ENCODE measurements around the gene SIPA1L3. TPM values are rescaled to one million over a fixed set of nuclear protein-coding genes. Genes with fewer than 3 reads are reported as not detected.

SIPA1L3 gene
- total RNA-seq, 2 experiments from 2014 or later: 15.5 to 17.7 TPM

DNA sequence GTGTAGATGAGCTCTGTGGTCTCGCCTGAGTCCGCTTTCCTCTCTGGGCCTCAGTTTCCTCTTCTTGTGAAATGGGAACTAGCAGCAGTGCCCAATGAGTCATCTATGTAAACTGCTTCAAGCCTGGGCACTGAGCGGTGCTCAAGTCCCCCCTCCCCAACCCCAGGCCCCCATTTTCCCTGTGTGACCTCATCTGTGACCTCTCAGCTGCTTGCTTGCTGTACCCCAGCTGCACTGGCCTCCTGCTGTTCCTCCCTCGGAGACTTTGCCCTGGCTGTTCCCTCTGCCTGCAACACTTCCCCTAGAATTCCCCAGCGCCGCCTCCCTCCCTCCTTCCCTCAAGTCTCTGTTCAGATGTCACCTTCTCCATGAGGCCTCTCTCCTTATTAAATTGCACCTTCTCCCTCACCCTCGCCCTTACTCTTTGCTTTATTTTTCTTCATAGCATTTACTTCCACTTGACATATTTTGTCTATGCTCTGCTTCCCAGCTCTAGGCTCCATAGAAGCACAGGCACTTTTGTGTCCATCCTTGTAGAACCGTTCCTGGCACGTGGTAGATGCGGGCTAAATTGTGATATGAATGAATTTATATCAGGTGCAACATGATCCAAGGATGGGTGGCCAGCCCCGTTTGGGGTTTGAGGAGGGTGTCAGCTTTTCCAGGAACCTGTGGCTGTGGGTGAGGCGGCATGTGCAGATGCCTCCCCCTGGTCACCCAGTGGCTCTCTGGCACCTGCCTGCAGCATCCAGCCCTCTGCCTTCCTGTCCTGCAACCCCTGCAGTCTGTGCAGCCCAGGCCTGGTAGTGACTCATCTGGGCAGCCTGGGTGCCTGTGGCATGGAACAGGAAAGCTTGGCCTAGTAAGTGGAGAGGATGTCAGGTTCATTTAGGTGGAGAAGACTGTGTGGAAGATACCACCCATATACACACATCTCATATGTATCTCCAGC lies 26.3 kb downstream of the SIPA1L3 start:
- H3K27ac Mint-ChIP-seq: no peak overlapping the region
- no peaks in the 10 kb centered on the region for H3K27me3 ChIP-seq (ENCODE audit: control insufficient read depth in 1 of 2, insufficient read depth in 2 of 2, low read length in 2 of 2)
- no peak overlapping the region for H3K27ac ChIP-seq (ENCODE audit: low read depth in 1 of 2, low read length in 2 of 2)
- TF ChIP-seq, protein P1, sequence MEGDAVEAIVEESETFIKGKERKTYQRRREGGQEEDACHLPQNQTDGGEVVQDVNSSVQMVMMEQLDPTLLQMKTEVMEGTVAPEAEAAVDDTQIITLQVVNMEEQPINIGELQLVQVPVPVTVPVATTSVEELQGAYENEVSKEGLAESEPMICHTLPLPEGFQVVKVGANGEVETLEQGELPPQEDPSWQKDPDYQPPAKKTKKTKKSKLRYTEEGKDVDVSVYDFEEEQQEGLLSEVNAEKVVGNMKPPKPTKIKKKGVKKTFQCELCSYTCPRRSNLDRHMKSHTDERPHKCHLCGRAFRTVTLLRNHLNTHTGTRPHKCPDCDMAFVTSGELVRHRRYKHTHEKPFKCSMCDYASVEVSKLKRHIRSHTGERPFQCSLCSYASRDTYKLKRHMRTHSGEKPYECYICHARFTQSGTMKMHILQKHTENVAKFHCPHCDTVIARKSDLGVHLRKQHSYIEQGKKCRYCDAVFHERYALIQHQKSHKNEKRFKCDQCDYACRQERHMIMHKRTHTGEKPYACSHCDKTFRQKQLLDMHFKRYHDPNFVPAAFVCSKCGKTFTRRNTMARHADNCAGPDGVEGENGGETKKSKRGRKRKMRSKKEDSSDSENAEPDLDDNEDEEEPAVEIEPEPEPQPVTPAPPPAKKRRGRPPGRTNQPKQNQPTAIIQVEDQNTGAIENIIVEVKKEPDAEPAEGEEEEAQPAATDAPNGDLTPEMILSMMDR (IDR thresholded peaks at IDR 0.05): no peak
- H3K36me3 Mint-ChIP-seq (ENCODE audit: low read depth): peaks cover 47% of the 10 kb centered on the region
- DNase-seq: peak in 2 of 14 experiments; percentile 37 to 42
- intact Hi-C loops (cut with DNase I, micrococcal nuclease): no loop called here
- H3K36me3 ChIP-seq (ENCODE audit: insufficient read depth, low read length): no peaks in the 10 kb centered on the region
- no peaks in the 10 kb centered on the region for H3K27me3 Mint-ChIP-seq
- peaks cover 14% of the 10 kb centered on the region for H3K4me1 Mint-ChIP-seq (ENCODE audit: low read depth)
- peaks cover 10 to 22% of the 10 kb centered on the region in 2 experiments for H3K9me3 ChIP-seq (ENCODE audit: control insufficient read depth in 1 of 2, insufficient read depth in 1 of 2, low read length in 2 of 2)
- CTCF ChIA-PET: interaction anchor here (0.6 kb wide), 1 partner anchor 324 kb away, joined by 3 read pairs; no protein-coding TSS in a partner anchor
- POLR2A ChIA-PET: no interaction called here
- no peak for ATAC-seq (ENCODE audit: poor library complexity)
- no peak overlapping the region for H3K4me3 ChIP-seq (ENCODE audit: low read length)
- no peaks in the 10 kb centered on the region for H3K9me3 Mint-ChIP-seq
- H3K4me1 ChIP-seq (ENCODE audit: insufficient read depth, low read length): no peaks in the 10 kb centered on the region
- no peak overlapping the region for H3K4me3 Mint-ChIP-seq

DNA sequence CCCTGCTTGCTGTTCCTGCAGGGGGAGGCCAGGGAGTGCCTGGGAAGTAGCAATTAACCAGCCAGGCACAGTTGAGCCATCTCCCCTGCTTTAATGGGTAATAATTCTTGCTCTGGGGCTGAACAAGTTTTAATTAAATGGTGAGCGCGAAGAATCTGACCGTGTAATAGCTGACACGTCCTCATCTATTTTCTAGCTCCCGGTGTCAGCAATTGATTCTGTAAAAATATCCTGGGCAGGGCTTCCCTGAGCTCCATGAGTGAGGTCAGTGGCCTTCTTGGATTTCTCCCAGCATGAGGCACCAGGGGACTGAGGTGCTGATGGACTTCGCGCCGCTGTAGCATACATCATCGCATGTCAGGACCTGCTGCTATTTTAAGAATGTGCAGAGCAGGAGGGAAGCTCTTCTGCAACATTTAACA lies 26.9 kb downstream of the SIPA1L3 start:
- no peak for DNase-seq
- no peak for ATAC-seq (ENCODE audit: poor library complexity)
- POLR2A ChIA-PET: no interaction called here
- TF ChIP-seq, protein P1 (IDR thresholded peaks at IDR 0.05): no peak
- H3K9me3 ChIP-seq (ENCODE audit: control insufficient read depth in 1 of 2, insufficient read depth in 1 of 2, low read length in 2 of 2): peaks cover 10 to 22% of the 10 kb centered on the region in 2 experiments
- peaks cover 10% of the 10 kb centered on the region for H3K4me1 Mint-ChIP-seq (ENCODE audit: low read depth)
- peaks cover 45% of the 10 kb centered on the region for H3K36me3 Mint-ChIP-seq (ENCODE audit: low read depth)
- no peak overlapping the region for H3K4me3 ChIP-seq (ENCODE audit: low read length)
- no peaks in the 10 kb centered on the region for H3K36me3 ChIP-seq (ENCODE audit: insufficient read depth, low read length)
- CTCF ChIA-PET: no interaction called here
- H3K9me3 Mint-ChIP-seq: no peaks in the 10 kb centered on the region
- intact Hi-C loops (cut with DNase I, micrococcal nuclease): no loop called here
- no peaks in the 10 kb centered on the region for H3K27me3 ChIP-seq (ENCODE audit: control insufficient read depth in 1 of 2, insufficient read depth in 2 of 2, low read length in 2 of 2)
- no peak overlapping the region for H3K4me3 Mint-ChIP-seq
- H3K4me1 ChIP-seq (ENCODE audit: insufficient read depth, low read length): no peaks in the 10 kb centered on the region
- no peaks in the 10 kb centered on the region for H3K27me3 Mint-ChIP-seq
- no peak overlapping the region for H3K27ac Mint-ChIP-seq
- no peak overlapping the region for H3K27ac ChIP-seq (ENCODE audit: low read depth in 1 of 2, low read length in 2 of 2)

DNA sequence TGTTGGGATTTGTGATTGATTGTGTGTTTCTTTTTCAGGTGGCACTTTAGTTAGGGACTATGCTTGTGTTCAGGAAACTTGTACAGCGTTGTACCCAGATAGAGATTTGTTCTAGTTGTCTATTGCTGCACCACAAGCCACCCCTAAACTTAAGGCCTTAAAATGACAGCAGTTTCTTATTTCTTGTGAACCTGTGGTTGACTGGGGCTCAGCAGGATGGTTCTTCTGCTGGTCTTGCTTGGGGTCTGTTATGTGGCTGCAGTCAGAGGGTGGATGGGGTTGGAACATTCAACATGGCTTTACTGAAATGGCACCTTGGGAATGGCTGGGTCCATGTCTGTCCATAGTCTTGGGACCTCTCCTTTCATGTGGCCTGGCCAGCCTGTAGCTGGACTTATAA lies 28.3 kb downstream of the SIPA1L3 start:
- peaks cover 9% of the 10 kb centered on the region for H3K4me1 Mint-ChIP-seq (ENCODE audit: low read depth)
- DNase-seq: no peak
- no peaks in the 10 kb centered on the region for H3K4me1 ChIP-seq (ENCODE audit: insufficient read depth, low read length)
- H3K27ac Mint-ChIP-seq: no peak overlapping the region
- ChIA-PET CTCF (no interaction called here), POLR2A (no interaction called here)
- TF ChIP-seq, protein P1 (IDR thresholded peaks at IDR 0.05): no peak
- peaks cover 10 to 22% of the 10 kb centered on the region in 2 experiments for H3K9me3 ChIP-seq (ENCODE audit: control insufficient read depth in 1 of 2, insufficient read depth in 1 of 2, low read length in 2 of 2)
- no peak overlapping the region for H3K4me3 ChIP-seq (ENCODE audit: low read length)
- H3K27me3 ChIP-seq (ENCODE audit: control insufficient read depth in 1 of 2, insufficient read depth in 2 of 2, low read length in 2 of 2): no peaks in the 10 kb centered on the region
- no peaks in the 10 kb centered on the region for H3K27me3 Mint-ChIP-seq
- no peaks in the 10 kb centered on the region for H3K9me3 Mint-ChIP-seq
- no peaks in the 10 kb centered on the region for H3K36me3 ChIP-seq (ENCODE audit: insufficient read depth, low read length)
- no peak overlapping the region for H3K27ac ChIP-seq (ENCODE audit: low read depth in 1 of 2, low read length in 2 of 2)
- H3K36me3 Mint-ChIP-seq (ENCODE audit: low read depth): peaks cover 49% of the 10 kb centered on the region
- ATAC-seq (ENCODE audit: poor library complexity): no peak
- intact Hi-C loops (cut with DNase I, micrococcal nuclease): no loop called here
- H3K4me3 Mint-ChIP-seq: no peak overlapping the region
